Fibroblast of lung (primary cell): Measurements from ENCODE around the gene APP.

Experiments used
- CTCF ChIP-seq, 2 donors: IDR thresholded peaks in 1 of 2; conservative IDR thresholded peaks in 1 of 2; 1 replicate in 1 of 2; 2 replicates in 1 of 2; pipeline ENCODE4 v1.5.1; 2011 to 2012; ENCODE audit warnings: low read length in 2 of 2, control low read depth in 1 of 2, inconsistent platforms in 1 of 2, low read depth in 1 of 2, mild to moderate bottlenecking in 1 of 2
- EZH2 ChIP-seq: IDR thresholded peaks from 2 replicates; pipeline ENCODE4 v1.5.1; 2012; ENCODE audit warnings: low read length, control low read depth, mild to moderate bottlenecking; ENCODE audit errors: missing control alignments

GRCh38 chr21:25842925-25843324, 327.6 kb downstream of the APP start:
- no peak for TF ChIP-seq CTCF (conservative IDR thresholded peaks at IDR 0.05 in 1 of 2, IDR thresholded peaks at IDR 0.05 in 1 of 2; ENCODE audit: low read depth in 1 of 2, low read length in 2 of 2)
- TF ChIP-seq EZH2: no peak
